Measurements from ENCODE around the gene MAP3K7. TPM values are rescaled to one million over a fixed set of nuclear protein-coding genes. Genes with fewer than 3 reads are reported as not detected.

The MAP3K7 gene
- total and polyA plus RNA-seq, 4 donors: 10.3 to 29.2 (median 19.4) TPM

- H3K36me3 ChIP-seq (ENCODE audit: control insufficient read depth in 1 of 2, insufficient read depth in 2 of 2, low read length in 1 of 2): no peaks in the 10 kb centered on the region
- H3K27ac ChIP-seq (ENCODE audit: low read depth in 1 of 2, low read length in 2 of 2): no peak overlapping the region
- no peaks in the 10 kb centered on the region for H3K27me3 ChIP-seq (ENCODE audit: control insufficient read depth in 1 of 2, insufficient read depth in 2 of 2, low read length in 1 of 2)
- no peak overlapping the region for H3K4me3 ChIP-seq (ENCODE audit: low read length in 2 of 2)
- intact Hi-C loops (cut with DNase I): no loop called here
- H3K9me3 ChIP-seq (ENCODE audit: control insufficient read depth, low read length): no peaks in the 10 kb centered on the region
- no peak for DNase-seq
- H3K4me1 ChIP-seq (ENCODE audit: control insufficient read depth in 1 of 2, insufficient read depth in 2 of 2, low read length in 2 of 2): no peaks in the 10 kb centered on the region
- no peak for ATAC-seq (ENCODE audit: low FRiP score)
- WGBS, 2 donors: 77 to 83% methylated on average over 4 of the region's 4 CpGs
Measured at GRCh38 chr6:90490030-90490716, 96.7 kb downstream of the MAP3K7 start.

- intact Hi-C loops (cut with DNase I): no loop called here
- H3K4me3 ChIP-seq (ENCODE audit: low read length in 2 of 2): no peak overlapping the region
- no peaks in the 10 kb centered on the region for H3K27me3 ChIP-seq (ENCODE audit: control insufficient read depth in 1 of 2, insufficient read depth in 2 of 2, low read length in 1 of 2)
- no peak for DNase-seq
- H3K27ac ChIP-seq (ENCODE audit: low read depth in 1 of 2, low read length in 2 of 2): no peak overlapping the region
- no peaks in the 10 kb centered on the region for H3K9me3 ChIP-seq (ENCODE audit: control insufficient read depth, low read length)
- no peaks in the 10 kb centered on the region for H3K36me3 ChIP-seq (ENCODE audit: control insufficient read depth in 1 of 2, insufficient read depth in 2 of 2, low read length in 1 of 2)
- no peak for ATAC-seq (ENCODE audit: low FRiP score)
- H3K4me1 ChIP-seq (ENCODE audit: control insufficient read depth in 1 of 2, insufficient read depth in 2 of 2, low read length in 2 of 2): no peaks in the 10 kb centered on the region
Measured at GRCh38 chr6:90488816-90489215, 98.1 kb downstream of the MAP3K7 start.

GRCh38 chr6:90485635-90486277 is 101.1 kb downstream of the MAP3K7 start:
- 89 to 93% methylated on average over 4 of the region's 4 CpGs for WGBS, 2 donors
- Histone ChIP-seq H3K27me3 (ENCODE audit: control insufficient read depth in 1 of 2, insufficient read depth in 2 of 2, low read length in 1 of 2) (no peaks in the 10 kb centered on the region), H3K4me3 (ENCODE audit: low read length in 2 of 2) (no peak overlapping the region), H3K36me3 (ENCODE audit: control insufficient read depth in 1 of 2, insufficient read depth in 2 of 2, low read length in 1 of 2) (no peaks in the 10 kb centered on the region), H3K4me1 (ENCODE audit: control insufficient read depth in 1 of 2, insufficient read depth in 2 of 2, low read length in 2 of 2) (no peaks in the 10 kb centered on the region), H3K27ac (ENCODE audit: low read depth in 1 of 2, low read length in 2 of 2) (no peak overlapping the region), H3K9me3 (ENCODE audit: control insufficient read depth, low read length) (no peaks in the 10 kb centered on the region)
- no peak for ATAC-seq (ENCODE audit: low FRiP score)
- intact Hi-C loops (cut with DNase I): no loop called here
- no peak for DNase-seq

GRCh38 chr6:90484903-90485302 is 102.0 kb downstream of the MAP3K7 start:
- Histone ChIP-seq H3K27me3 (ENCODE audit: control insufficient read depth in 1 of 2, insufficient read depth in 2 of 2, low read length in 1 of 2) (no peaks in the 10 kb centered on the region), H3K9me3 (ENCODE audit: control insufficient read depth, low read length) (no peaks in the 10 kb centered on the region), H3K4me1 (ENCODE audit: control insufficient read depth in 1 of 2, insufficient read depth in 2 of 2, low read length in 2 of 2) (no peaks in the 10 kb centered on the region), H3K36me3 (ENCODE audit: control insufficient read depth in 1 of 2, insufficient read depth in 2 of 2, low read length in 1 of 2) (no peaks in the 10 kb centered on the region), H3K27ac (ENCODE audit: low read depth in 1 of 2, low read length in 2 of 2) (no peak overlapping the region), H3K4me3 (ENCODE audit: low read length in 2 of 2) (no peak overlapping the region)
- ATAC-seq (ENCODE audit: low FRiP score) (no peak), DNase-seq (no peak)
- 56 to 63% methylated on average over 5 of the region's 5 CpGs for WGBS, 2 donors
- intact Hi-C loops (cut with DNase I): no loop called here

- 70 to 72% methylated on average over 3 of the region's 3 CpGs for WGBS, 2 donors
- H3K4me3 ChIP-seq (ENCODE audit: low read length in 2 of 2): no peak overlapping the region
- ATAC-seq (ENCODE audit: low FRiP score) (no peak), DNase-seq (no peak)
- no peaks in the 10 kb centered on the region for H3K9me3 ChIP-seq (ENCODE audit: control insufficient read depth, low read length)
- no peaks in the 10 kb centered on the region for H3K36me3 ChIP-seq (ENCODE audit: control insufficient read depth in 1 of 2, insufficient read depth in 2 of 2, low read length in 1 of 2)
- H3K27me3 ChIP-seq (ENCODE audit: control insufficient read depth in 1 of 2, insufficient read depth in 2 of 2, low read length in 1 of 2): no peaks in the 10 kb centered on the region
- H3K27ac ChIP-seq (ENCODE audit: low read depth in 1 of 2, low read length in 2 of 2): no peak overlapping the region
- intact Hi-C loops (cut with DNase I): no loop called here
- no peaks in the 10 kb centered on the region for H3K4me1 ChIP-seq (ENCODE audit: control insufficient read depth in 1 of 2, insufficient read depth in 2 of 2, low read length in 2 of 2)
Measured at GRCh38 chr6:90484385-90484784, 102.5 kb downstream of the MAP3K7 start.

GRCh38 chr6:90483956-90484355 is 102.9 kb downstream of the MAP3K7 start:
- no peak for DNase-seq
- ATAC-seq (ENCODE audit: low FRiP score): no peak
- Histone ChIP-seq H3K4me3 (ENCODE audit: low read length in 2 of 2) (no peak overlapping the region), H3K27me3 (ENCODE audit: control insufficient read depth in 1 of 2, insufficient read depth in 2 of 2, low read length in 1 of 2) (no peaks in the 10 kb centered on the region), H3K4me1 (ENCODE audit: control insufficient read depth in 1 of 2, insufficient read depth in 2 of 2, low read length in 2 of 2) (no peaks in the 10 kb centered on the region), H3K36me3 (ENCODE audit: control insufficient read depth in 1 of 2, insufficient read depth in 2 of 2, low read length in 1 of 2) (no peaks in the 10 kb centered on the region), H3K9me3 (ENCODE audit: control insufficient read depth, low read length) (no peaks in the 10 kb centered on the region), H3K27ac (ENCODE audit: low read depth in 1 of 2, low read length in 2 of 2) (no peak overlapping the region)
- WGBS, 2 donors: 88 to 93% methylated on average over 9 of the region's 9 CpGs
- intact Hi-C loops (cut with DNase I): no loop called here

GRCh38 chr6:90483116-90483839 is 103.6 kb downstream of the MAP3K7 start:
- no peak for DNase-seq
- intact Hi-C loops (cut with DNase I): no loop called here

GRCh38 chr6:90480666-90481065 is 106.2 kb downstream of the MAP3K7 start:
- Histone ChIP-seq H3K36me3 (ENCODE audit: control insufficient read depth in 1 of 2, insufficient read depth in 2 of 2, low read length in 1 of 2) (no peaks in the 10 kb centered on the region), H3K9me3 (ENCODE audit: control insufficient read depth, low read length) (no peaks in the 10 kb centered on the region), H3K27ac (ENCODE audit: low read depth in 1 of 2, low read length in 2 of 2) (no peak overlapping the region), H3K4me3 (ENCODE audit: low read length in 2 of 2) (no peak overlapping the region), H3K4me1 (ENCODE audit: control insufficient read depth in 1 of 2, insufficient read depth in 2 of 2, low read length in 2 of 2) (no peaks in the 10 kb centered on the region), H3K27me3 (ENCODE audit: control insufficient read depth in 1 of 2, insufficient read depth in 2 of 2, low read length in 1 of 2) (no peaks in the 10 kb centered on the region)
- no peak for DNase-seq
- ATAC-seq (ENCODE audit: low FRiP score): no peak
- intact Hi-C loops (cut with DNase I): loop anchor here in 1 of 2 donors (2.0 kb wide), 1 partner anchor 544 kb away; no protein-coding TSS in a partner anchor
- WGBS, 2 donors: 93% methylated on average over 4 of the region's 4 CpGs

More at GRCh38 chr6:90483116-90483839, 103.6 kb downstream of the MAP3K7 start:
- Histone ChIP-seq H3K9me3 (ENCODE audit: control insufficient read depth, low read length) (no peaks in the 10 kb centered on the region), H3K36me3 (ENCODE audit: control insufficient read depth in 1 of 2, insufficient read depth in 2 of 2, low read length in 1 of 2) (no peaks in the 10 kb centered on the region), H3K4me3 (ENCODE audit: low read length in 2 of 2) (no peak overlapping the region), H3K4me1 (ENCODE audit: control insufficient read depth in 1 of 2, insufficient read depth in 2 of 2, low read length in 2 of 2) (no peaks in the 10 kb centered on the region), H3K27ac (ENCODE audit: low read depth in 1 of 2, low read length in 2 of 2) (no peak overlapping the region), H3K27me3 (ENCODE audit: control insufficient read depth in 1 of 2, insufficient read depth in 2 of 2, low read length in 1 of 2) (no peaks in the 10 kb centered on the region)
- ATAC-seq (ENCODE audit: low FRiP score): no peak
- WGBS, 2 donors: 81 to 86% methylated on average over 8 of the region's 8 CpGs

All from aorta (tissue), 5 donors.